ENCODE data around the gene GSE1.

- TF ChIP-seq CTCF (IDR thresholded peaks at IDR 0.05) = peak in 1 of 3 donors; percentile 5
- TF ChIP-seq POLR2A (IDR thresholded peaks at IDR 0.05) = no peak
These were observed 826 bp upstream of the GSE1 start for GRCh38 chr16:85612191-85612800.
